HepG2 (cell line): Measurements from ENCODE around the gene ZNF865. TPM values are rescaled to one million over a fixed set of nuclear protein-coding genes. Genes with fewer than 3 reads are reported as not detected.

Experiments used
- CTCF ChIP-seq: sonication (generic); formaldehyde crosslinking; IDR thresholded peaks from 2 replicates; pipeline ENCODE4 v1.5.0; 2020; ENCODE audit warnings: mild to moderate bottlenecking, missing genetic modification reagents, moderate library complexity
- DNMT1 ChIP-seq: sonication (generic); formaldehyde crosslinking; IDR thresholded peaks from 2 replicates; pipeline ENCODE4 v1.5.1; 2020; ENCODE audit warnings: mild to moderate bottlenecking, missing genetic modification reagents
- ERF ChIP-seq: IDR thresholded peaks from 2 replicates; pipeline ENCODE4 v1.6.1; 2018; ENCODE audit warnings: missing biosample characterization, missing genetic modification reagents
- KLF9 ChIP-seq: IDR thresholded peaks from 2 replicates; pipeline ENCODE4 v1.6.1; 2016; ENCODE audit warnings: low read depth
- MXD4 ChIP-seq: IDR thresholded peaks from 2 replicates; pipeline ENCODE4 v1.6.1; 2016; ENCODE audit warnings: mild to moderate bottlenecking, missing biosample characterization, missing genetic modification reagents
- MYC ChIP-seq: sonication (generic); formaldehyde crosslinking; IDR thresholded peaks from 2 replicates; pipeline ENCODE4 v1.9.0; 2021; ENCODE audit warnings: missing genetic modification reagents, borderline replicate concordance
- NR2F6 ChIP-seq, 2 experiments: IDR thresholded peaks; 2 replicates each; pipeline ENCODE4 v1.6.1; 2016; ENCODE audit warnings: antibody characterized with exemption in 1 of 2, mild to moderate bottlenecking in 1 of 2
- PLRG1 ChIP-seq: fragments of 450-650 bp; conservative IDR thresholded peaks from 2 replicates; pipeline ENCODE4 v1.6.1; 2016
- RFX3 ChIP-seq: IDR thresholded peaks from 2 replicates; pipeline ENCODE4 v1.6.1; 2016; ENCODE audit warnings: missing biosample characterization, missing genetic modification reagents
- SOX5 ChIP-seq: IDR thresholded peaks from 2 replicates; pipeline ENCODE4 v1.6.1; 2016; ENCODE audit warnings: borderline replicate concordance
- UBTF ChIP-seq: sonication (generic); formaldehyde crosslinking; IDR thresholded peaks from 2 replicates; pipeline ENCODE4 v1.4.0; 2020; ENCODE audit warnings: mild to moderate bottlenecking, missing genetic modification reagents
- XRCC5 ChIP-seq: fragments of 200-400 bp; formaldehyde crosslinking; optimal IDR thresholded peaks from 2 replicates; pipeline ENCODE3; 2017; ENCODE audit warnings: mild to moderate bottlenecking, low read length
- ZBTB44 ChIP-seq: sonication (generic); formaldehyde crosslinking; IDR thresholded peaks from 2 replicates; pipeline ENCODE4 v1.4.0; 2020; ENCODE audit warnings: missing genetic modification reagents
- ZFP82 ChIP-seq: sonication (generic); formaldehyde crosslinking; IDR thresholded peaks from 2 replicates; pipeline ENCODE4 v1.5.1; 2020; ENCODE audit warnings: mild to moderate bottlenecking, missing genetic modification reagents, borderline replicate concordance
- ZGPAT ChIP-seq: IDR thresholded peaks from 2 replicates; pipeline ENCODE4 v1.6.1; 2016; ENCODE audit warnings: mild to moderate bottlenecking
- ZNF205 ChIP-seq: IDR thresholded peaks from 2 replicates; pipeline ENCODE4 v1.6.1; 2018; ENCODE audit warnings: missing biosample characterization, missing genetic modification reagents
- ZNF740 ChIP-seq: sonication (generic); formaldehyde crosslinking; IDR thresholded peaks from 2 replicates; pipeline ENCODE4 v1.4.0; 2020; ENCODE audit warnings: missing genetic modification reagents
- polyA plus RNA-seq, 8 experiments: library from polyadenylated mRNA; depleted of rRNA in 3 of 8; stranded (reverse) in 7 of 8; unstranded in 1 of 8; fragments of >200 nt; fragmentation: Illumina TruSeq in 4 of 8; extraction: Trizol in 4 of 8; gene quantifications; 2 replicates each; pipeline versions ENCODE4 v1.2.1 to v1.2.3, GENCODE V29; 2011 to 2016; ENCODE audit warnings: low read depth in 4 of 8, missing spikeins in 1 of 8, mixed read lengths in 1 of 8; ENCODE audit not compliant: insufficient read depth in 1 of 8
- total RNA-seq, 5 experiments: library from RNA; depleted of rRNA; stranded (reverse); fragments of >200 nt; fragmentation: Illumina TruSeq; extraction: Trizol; gene quantifications; 2 replicates each; pipeline ENCODE4 v1.2.3, GENCODE V29; 2016; ENCODE audit warnings: low read depth in 1 of 5

ZNF865 gene
- total and polyA plus RNA-seq, 2 of the 13 experiments (the other 11 are each of a cell fraction or from before 2014, with no cell fraction given) = 0.93 to 1.0 TPM

- peak; percentile 47 for TF ChIP-seq XRCC5
- 0 out of 2 replicates have a peak, but pooled peaks have one; percentile 17 for TF ChIP-seq MYC (CRISPR knock-in tag)
- TF ChIP-seq ERF (CRISPR knock-in tag) = peak; percentile 76
- TF ChIP-seq DNMT1 (CRISPR knock-in tag) = no peak
- TF ChIP-seq ZBTB44 (CRISPR knock-in tag) = peak; percentile 19; the same call in 1 of the 2 replicates
- peak; percentile 95; the same call in 1 of the 2 replicates for TF ChIP-seq ZGPAT (CRISPR knock-in tag)
- peak; percentile 52; the same call in 1 of the 2 replicates for TF ChIP-seq MXD4 (CRISPR knock-in tag)
- TF ChIP-seq ZFP82 (CRISPR knock-in tag) = no peak
- TF ChIP-seq ZNF205 (CRISPR knock-in tag) = no peak
- 0 out of 2 replicates have a peak, but pooled peaks have one; percentile 5 for TF ChIP-seq KLF9 (CRISPR knock-in tag)
- TF ChIP-seq RFX3 (CRISPR knock-in tag) = no peak
- no peak for TF ChIP-seq NR2F6 (IDR thresholded peaks at IDR 0.05)
- TF ChIP-seq NR2F6 (CRISPR knock-in tag; IDR thresholded peaks at IDR 0.05) = peak; percentile 7; the same call in 1 of the 2 replicates
- TF ChIP-seq ZNF740 (CRISPR knock-in tag) = peak; percentile 96
- TF ChIP-seq CTCF (CRISPR knock-in tag) = 0 out of 2 replicates have a peak, but pooled peaks have one; percentile 13
- no peak; the same call in 1 of the 2 replicates for TF ChIP-seq UBTF
- TF ChIP-seq SOX5 (CRISPR knock-in tag) = 0 out of 2 replicates have a peak, but pooled peaks have one; percentile 14
- TF ChIP-seq PLRG1 = no peak
These were observed 6.6 kb upstream of the ZNF865 start (continued) for GRCh38 chr19:55598719-55599467.
